Panc1 (cell line): ENCODE results near the gene UCP2.

Experiments used
- POLR2AphosphoS5 ChIP-seq: IDR thresholded peaks from 2 replicates; pipeline ENCODE4 v1.6.1; 2012; ENCODE audit warnings: mild to moderate bottlenecking, low read depth, low read length, moderate library complexity
- TF ChIP-seq, protein P1 (sequence below): fragments of 450-650 bp; IDR thresholded peaks from 2 replicates; pipeline ENCODE4 v1.5.1; 2017; ENCODE audit warnings: mild to moderate bottlenecking

- TF ChIP-seq, protein P1, sequence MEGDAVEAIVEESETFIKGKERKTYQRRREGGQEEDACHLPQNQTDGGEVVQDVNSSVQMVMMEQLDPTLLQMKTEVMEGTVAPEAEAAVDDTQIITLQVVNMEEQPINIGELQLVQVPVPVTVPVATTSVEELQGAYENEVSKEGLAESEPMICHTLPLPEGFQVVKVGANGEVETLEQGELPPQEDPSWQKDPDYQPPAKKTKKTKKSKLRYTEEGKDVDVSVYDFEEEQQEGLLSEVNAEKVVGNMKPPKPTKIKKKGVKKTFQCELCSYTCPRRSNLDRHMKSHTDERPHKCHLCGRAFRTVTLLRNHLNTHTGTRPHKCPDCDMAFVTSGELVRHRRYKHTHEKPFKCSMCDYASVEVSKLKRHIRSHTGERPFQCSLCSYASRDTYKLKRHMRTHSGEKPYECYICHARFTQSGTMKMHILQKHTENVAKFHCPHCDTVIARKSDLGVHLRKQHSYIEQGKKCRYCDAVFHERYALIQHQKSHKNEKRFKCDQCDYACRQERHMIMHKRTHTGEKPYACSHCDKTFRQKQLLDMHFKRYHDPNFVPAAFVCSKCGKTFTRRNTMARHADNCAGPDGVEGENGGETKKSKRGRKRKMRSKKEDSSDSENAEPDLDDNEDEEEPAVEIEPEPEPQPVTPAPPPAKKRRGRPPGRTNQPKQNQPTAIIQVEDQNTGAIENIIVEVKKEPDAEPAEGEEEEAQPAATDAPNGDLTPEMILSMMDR: no peak
- no peak for TF ChIP-seq POLR2AphosphoS5
Observed at GRCh38 chr11:73968356-73968966, 14.2 kb downstream of the UCP2 start.
